Measurements from ENCODE around the gene AOPEP. TPM values are rescaled to one million over a fixed set of nuclear protein-coding genes. Genes with fewer than 3 reads are reported as not detected.
A peak's percentile ranks its signal among the peaks of the same experiment; 100 is the strongest.

Gene AOPEP
- total and polyA plus RNA-seq, 9 of the 15 experiments (the other 6 are each of a cell fraction or from before 2014, with no cell fraction given) = 4.5 to 19.3 (median 13.5) TPM

DNA sequence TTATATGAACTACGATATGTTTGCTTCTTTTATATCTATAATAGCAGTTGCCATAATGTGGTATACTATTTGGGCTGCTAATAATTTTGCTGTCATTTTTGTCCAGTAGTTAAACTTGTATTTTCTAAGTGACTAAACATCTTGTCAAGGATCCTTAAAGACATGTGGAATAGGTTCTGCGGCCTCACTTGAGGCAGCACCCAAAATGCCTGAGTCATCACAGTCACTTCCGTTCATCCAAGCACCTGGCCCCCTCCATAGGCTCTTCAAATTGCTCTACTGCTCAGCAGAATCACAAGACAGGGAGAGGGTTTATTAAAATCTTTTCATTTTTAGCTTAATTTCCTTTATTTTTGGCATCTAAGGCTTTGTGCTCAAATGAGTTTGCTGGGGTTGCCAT, 259.1 kb downstream of the AOPEP start (continued):
- TF ChIP-seq MGA (IDR thresholded peaks at IDR 0.05) = peak; percentile 82
- no peak for TF ChIP-seq RFX1 (IDR thresholded peaks at IDR 0.05)
- TF ChIP-seq SMARCA5 (IDR thresholded peaks at IDR 0.05) = no peak
- TF ChIP-seq ZNF639 (CRISPR knock-in tag; conservative IDR thresholded peaks at IDR 0.05 in 1 of 2, IDR thresholded peaks at IDR 0.05 in 1 of 2) = no peak
- TF ChIP-seq ESRRB (CRISPR knock-in tag; IDR thresholded peaks at IDR 0.05; ENCODE audit: borderline replicate concordance) = no peak
- TF ChIP-seq ARNT (IDR thresholded peaks at IDR 0.05) = no peak
- no peak for TF ChIP-seq GTF2B (IDR thresholded peaks at IDR 0.05; ENCODE audit: extremely low read depth, insufficient read length)

Measured in K562 (cell line).